Embryonic facial prominence (tissue), 1 donor: Measurements from ENCODE around the gene PLCG2.
"Not testable (repeated sequence)": the region's sequence is repeated elsewhere in the genome, so short reads cannot be mapped to it uniquely, and the experiment has no call there.

ENCODE experiments used
- DNase-seq: peaks from one replicate; pipeline ENCODE4 v3.0.0-alpha.2; 2016; ENCODE audit errors: extremely low spot score

Gene PLCG2

GRCh38 chr16:81778861-81779535 is at the start of gene PLCG2:
PLCG2 (plus strand) TSS chr16:81779291; CDS start chr16:81785990, 6,699 bp downstream.
- no peak for DNase-seq

GRCh38 chr16:81729451-81729850 is 49.6 kb upstream of the PLCG2 start:
- no peak for DNase-seq

- DNase-seq = peak; percentile 81
Observed at GRCh38 chr16:81730090-81731051, 48.7 kb upstream of the PLCG2 start.

- no peak for DNase-seq
Observed at GRCh38 chr16:81731649-81732048, 47.4 kb upstream of the PLCG2 start.

DNA sequence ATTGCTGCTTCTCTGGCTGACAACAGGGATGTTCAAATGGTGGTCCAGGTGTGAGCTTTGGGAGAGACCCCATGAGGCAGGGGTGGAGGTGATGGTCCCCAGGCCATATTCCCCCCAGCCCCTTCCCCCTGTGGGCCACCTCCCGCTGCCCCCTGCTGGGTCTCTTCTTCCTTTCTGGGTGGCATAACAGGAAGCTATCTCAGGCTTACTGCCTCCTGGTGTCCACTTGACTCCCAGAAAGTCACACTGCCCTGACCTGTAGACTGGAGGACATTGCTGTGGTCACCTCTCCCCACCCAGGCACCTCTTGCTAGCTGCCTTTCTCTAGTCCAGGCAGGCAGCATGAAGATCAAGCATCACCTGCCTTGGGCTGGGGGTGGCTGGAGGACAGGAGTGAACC is 46.4 kb upstream of the PLCG2 start:
- no peak for DNase-seq

DNA sequence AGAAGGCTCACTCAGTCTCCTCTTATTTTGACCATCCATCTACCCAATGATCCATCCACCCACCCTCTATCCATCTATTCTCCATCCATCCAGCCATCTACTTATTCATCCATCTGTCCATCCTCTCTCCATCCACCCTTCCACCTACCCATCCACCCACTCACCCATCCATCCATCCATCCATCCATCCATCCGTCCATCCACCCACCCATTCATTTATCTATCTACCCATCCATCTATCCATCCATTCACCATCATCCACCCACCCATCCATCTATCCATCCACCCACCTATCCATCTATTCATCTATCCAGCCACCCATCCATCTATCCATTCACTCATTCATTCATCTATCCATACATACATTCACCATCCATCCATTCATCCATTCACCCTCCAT is 45.8 kb upstream of the PLCG2 start:
- no peak for DNase-seq

GRCh38 chr16:81734632-81735434 is 44.3 kb upstream of the PLCG2 start:
- DNase-seq = no peak

DNA sequence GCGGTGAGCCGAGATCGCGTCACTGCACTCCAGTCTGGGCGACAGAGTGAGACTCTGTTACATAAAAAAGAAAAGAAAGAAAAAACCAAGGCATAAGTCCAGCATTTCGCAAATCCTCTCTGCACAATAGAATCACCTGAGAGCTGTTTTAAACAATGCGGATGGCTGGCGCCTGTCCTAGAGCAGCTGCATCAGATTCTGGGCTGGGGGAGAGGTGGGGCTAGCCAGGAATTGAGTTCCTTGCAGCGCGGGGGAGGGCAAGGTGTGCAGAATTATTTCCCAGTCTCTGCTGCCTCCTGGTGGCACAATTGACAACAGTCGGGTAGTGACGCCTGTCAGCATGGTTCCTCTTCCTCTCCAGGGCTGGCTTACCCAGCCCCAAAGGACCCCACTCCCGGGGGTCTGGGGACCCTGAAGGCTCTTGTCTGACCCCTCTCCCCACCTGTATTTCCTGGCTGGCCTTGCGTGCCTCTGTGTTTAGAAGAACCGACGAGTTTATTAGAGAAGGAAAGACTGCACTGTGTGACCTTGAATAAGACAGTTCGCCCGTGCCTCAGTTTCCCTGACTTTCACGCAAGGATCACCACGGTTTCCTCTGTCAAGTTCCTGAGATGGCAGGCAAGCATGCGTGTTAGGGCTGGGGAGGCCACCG is 41.1 kb upstream of the PLCG2 start:
- peak; percentile 56 for DNase-seq

DNA sequence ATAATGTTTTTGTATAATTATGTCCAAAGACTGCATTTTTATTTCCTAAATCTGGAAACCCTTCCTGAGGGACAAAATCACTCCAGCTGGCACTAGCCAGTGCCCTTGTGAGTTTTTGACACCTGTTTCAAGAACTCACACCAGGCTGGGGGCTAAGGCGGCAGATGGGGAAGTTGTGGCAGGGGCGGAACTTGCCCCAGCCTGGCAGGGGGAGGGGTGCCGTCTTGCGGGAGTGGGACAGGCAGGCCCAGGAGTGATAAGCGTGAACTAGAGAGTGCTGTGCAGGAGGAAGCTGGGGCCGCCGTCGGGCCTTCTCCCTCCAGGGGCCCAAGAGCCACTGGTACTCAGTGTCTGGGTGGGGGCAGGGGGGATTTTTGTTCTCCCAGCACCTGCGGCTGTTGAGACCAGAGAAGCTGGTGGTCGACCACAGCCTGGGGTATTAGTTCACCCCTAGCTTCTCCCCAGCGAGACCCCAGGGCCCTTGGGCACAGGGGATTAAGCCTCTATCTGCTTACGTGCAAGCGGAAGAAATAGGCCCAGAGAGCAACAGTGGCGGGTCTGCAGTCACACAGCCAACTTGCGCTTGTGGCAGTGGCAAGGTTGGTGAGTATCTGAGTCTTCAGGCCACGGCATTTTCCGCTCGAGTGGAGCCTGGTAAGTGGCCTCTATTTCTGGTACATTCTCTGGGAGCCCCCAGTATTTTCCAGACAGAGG is 40.2 kb upstream of the PLCG2 start:
- DNase-seq = no peak

- no peak for DNase-seq
Observed at GRCh38 chr16:81739503-81739902, 39.6 kb upstream of the PLCG2 start.

GRCh38 chr16:81740169-81740568 is 38.9 kb upstream of the PLCG2 start:
- no peak for DNase-seq

DNA sequence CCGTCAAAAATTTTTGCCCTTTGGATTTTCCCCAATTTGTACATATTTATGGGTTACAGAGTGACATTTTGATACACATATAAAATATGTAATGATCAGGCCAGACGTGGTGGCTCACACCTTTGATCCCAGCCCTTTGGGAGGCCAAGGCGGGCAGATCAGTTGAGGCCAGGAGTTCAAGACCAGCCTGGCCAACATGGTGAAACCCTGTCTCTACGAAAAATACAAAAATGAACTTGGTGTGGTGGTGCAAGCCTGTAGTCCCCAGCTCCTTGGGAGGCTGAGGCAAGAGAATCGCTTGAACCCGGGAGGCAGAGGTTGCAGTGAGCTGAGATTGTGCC is 37.7 kb upstream of the PLCG2 start:
- DNase-seq = not testable (repeated sequence)

DNA sequence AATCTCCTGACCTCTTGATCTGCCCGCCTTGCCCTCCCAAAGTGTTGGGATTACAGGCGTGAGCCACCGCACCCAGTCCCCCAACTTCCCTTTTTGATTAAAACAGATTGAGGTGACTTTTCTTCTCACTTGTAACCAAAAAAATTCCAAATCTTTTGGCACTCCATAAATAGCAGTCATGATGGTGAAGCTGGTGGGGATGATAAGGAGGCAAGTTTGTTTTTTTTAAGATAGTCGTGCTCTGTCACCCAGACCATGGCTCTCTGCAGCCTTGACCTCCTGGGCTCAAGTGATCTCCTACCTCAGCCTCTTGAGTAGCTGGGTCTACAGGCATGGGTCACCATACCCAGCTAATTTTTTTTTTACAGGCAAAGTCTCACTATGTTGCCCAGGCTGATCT is 34.7 kb upstream of the PLCG2 start:
- no peak for DNase-seq

- DNase-seq = no peak
Observed at GRCh38 chr16:81744911-81745310, 34.2 kb upstream of the PLCG2 start.

DNA sequence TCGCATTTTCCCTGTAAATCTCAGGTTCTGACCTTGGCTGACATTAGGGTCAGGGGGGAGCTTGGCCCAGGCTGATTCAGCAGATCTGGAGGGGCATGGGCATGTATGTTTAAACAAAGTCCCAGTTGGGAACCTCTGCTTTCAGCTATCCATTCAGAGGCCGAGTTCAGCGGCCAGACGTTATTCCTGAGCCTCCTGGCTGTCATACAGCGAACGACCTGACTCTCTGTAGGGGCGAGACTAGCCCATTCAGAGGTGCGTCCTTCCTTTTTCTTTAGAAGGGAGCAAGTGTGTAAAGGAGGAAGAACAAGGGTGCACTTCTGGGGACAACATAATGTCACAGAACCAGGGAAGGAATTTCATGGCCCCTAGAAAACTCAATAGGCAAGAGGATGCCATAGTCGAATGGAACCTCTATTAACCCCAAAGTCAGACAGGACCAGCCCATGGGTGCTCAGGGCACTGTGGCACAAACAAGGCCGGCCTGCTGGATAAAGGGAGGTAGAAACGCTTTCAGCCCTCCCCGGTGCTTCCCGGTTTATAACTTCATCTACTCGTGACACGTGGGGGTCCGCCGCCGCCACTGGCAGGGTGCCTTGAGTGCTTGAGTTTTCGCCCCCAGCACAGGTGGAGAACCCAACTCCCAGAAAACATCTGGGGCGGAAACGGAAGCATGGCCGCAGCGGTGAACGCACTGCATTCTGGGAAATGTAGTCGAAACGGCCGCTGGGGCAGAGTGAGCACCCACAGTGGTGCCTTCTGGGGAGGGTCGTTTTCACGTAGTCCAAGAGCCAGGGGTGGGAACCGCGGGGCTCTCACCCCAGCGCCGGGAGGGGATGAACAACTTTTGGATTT is 33.2 kb upstream of the PLCG2 start:
- DNase-seq = peak; percentile 39

DNA sequence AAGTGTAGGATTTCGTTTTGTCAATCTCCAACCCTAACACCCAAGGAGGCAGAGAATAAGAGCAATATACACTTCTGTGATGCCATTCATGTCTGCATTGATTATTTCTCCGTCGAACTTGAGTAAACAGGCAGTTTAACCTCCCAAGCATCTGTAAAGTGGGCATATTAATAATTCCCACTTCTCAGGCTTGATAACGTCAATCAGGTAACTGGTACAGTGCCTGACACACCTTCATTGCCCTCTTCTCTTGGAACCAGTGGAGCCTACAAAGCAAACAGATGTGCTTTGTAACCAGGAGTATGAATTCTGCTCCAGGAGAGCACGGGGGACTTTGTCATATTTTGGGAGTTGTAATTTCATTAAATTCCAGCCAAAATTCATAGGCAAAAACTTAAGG is 32.5 kb upstream of the PLCG2 start:
- no peak for DNase-seq

DNA sequence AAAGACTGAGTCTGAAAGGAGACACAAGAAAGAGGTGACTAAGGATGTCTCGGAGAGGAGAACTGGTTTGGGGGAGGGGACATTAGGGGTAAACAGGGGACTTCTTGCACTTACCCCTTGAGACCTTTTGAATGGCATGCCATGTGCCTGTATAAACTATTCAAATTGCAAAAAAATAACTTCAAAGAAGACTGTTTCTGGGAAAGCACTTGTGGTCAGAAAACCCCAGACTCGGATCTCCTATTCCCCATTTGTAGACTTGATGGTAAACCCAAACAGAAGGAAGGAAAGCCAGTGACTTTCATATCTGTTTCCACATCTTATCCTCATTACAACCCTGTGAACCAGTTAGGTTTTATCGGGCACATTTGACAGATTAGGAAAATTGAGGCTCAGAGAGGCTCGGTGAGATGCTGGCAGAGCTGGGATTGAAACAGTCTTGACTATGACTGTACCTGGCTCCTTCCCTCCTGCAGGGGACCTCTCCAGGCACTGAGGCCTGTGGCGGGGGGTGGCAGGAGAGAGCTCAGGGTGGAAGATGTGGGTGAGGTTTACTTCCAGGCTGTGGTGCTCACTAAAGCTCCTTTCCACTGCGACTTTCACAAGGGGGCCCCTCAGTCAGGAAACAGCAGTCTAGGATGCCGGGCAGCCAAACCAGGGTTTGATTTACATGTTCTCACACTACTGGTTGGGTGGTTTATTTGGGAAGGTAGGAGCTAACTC is 30.5 kb upstream of the PLCG2 start:
- DNase-seq = no peak

DNA sequence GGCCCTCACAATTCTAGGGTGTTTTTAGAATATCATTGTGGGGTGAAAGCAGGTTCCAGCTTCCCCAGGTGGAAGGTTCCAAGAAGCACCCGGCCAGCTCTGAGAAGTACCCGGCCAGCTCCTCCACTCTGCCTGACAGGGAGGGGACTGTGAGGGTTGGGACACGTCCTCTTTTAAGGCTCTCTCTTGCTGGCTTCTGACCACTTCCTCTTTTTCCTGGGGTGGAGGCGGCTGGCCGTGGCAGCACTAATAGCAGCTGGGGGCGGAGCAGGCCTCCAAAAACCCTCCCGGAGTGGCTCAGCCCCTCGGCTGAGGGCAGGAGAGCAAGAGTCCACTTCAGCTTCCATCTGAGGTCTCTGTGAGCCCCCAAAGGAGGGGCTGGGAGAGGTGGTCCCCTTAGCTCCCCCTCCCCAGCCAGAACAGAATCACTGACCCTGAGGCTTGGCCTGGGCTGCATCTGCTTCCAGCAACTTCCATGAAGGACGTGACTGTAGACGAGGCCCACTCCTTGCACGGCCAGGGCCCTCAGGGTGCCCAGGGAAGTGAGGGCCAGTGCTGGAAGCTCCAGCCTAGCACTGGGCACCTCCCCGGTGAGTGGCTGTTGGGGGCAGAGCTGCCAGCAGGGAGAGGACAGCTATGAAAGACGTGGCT is 26.7 kb upstream of the PLCG2 start:
- DNase-seq = no peak

GRCh38 chr16:81752876-81753227 is 26.2 kb upstream of the PLCG2 start:
- DNase-seq = no peak
